Activated T-helper 2 cell treated with anti-CD3 and anti-CD28 coated beads, Interferon-gamma antibody, Interleukin-2, Interleukin-4, amounts not matched to agents 10 μg/mL and 5 μg/mL and 100 μg/mL, durations not matched to agents 14 hours and 24 hours and 36 hours (primary cell): ENCODE results near the gene UBE2R2. TPM values are rescaled to one million over a fixed set of nuclear protein-coding genes. Genes with fewer than 3 reads are reported as not detected.

Experiments
- DNase-seq: peaks from one replicate; pipeline ENCODE4 v3.0.0; 2021; ENCODE audit warnings: low spot score
- H3K27ac Mint-ChIP-seq: one replicate; pipeline ENCODE4 v1.8.0; 2021; ENCODE audit warnings: mixed read lengths
- H3K27me3 Mint-ChIP-seq: one replicate; pipeline ENCODE4 v1.8.0; 2021; ENCODE audit warnings: low read depth, mixed read lengths
- H3K36me3 Mint-ChIP-seq: one replicate; pipeline ENCODE4 v1.8.0; 2021; ENCODE audit warnings: low read depth, mixed read lengths
- H3K4me1 Mint-ChIP-seq: one replicate; pipeline ENCODE4 v1.8.0; 2021; ENCODE audit warnings: low read depth, mixed read lengths
- H3K4me3 Mint-ChIP-seq: one replicate; pipeline ENCODE4 v1.8.0; 2021; ENCODE audit warnings: low read depth, mild to moderate bottlenecking, moderate library complexity, mixed read lengths
- H3K9me3 Mint-ChIP-seq: one replicate; pipeline ENCODE4 v1.8.0; 2021; ENCODE audit warnings: mixed read lengths
- intact Hi-C: fragments of 100-400 bp; cut with micrococcal nuclease; formaldehyde crosslinking; loops from one replicate; pipeline ENCODE4 v1.15.1; 2023
- total RNA-seq: library from RNA; stranded (reverse); gene quantifications from 2 replicates; pipeline ENCODE4 v1.2.3, GENCODE V29; 2022

The UBE2R2 gene
- total RNA-seq, 1 donor from 2014 or later = 44.1 TPM

GRCh38 chr9:33884856-33885701 is 68.1 kb downstream of the UBE2R2 start:
- no peaks in the 10 kb centered on the region for H3K9me3 Mint-ChIP-seq
- H3K27ac Mint-ChIP-seq = peak overlapping the region; percentile 33
- intact Hi-C loops = no loop called here
- no peak for DNase-seq
- peaks cover 24% of the 10 kb centered on the region for H3K4me1 Mint-ChIP-seq
- H3K36me3 Mint-ChIP-seq = peaks cover 12% of the 10 kb centered on the region
- H3K4me3 Mint-ChIP-seq = no peak overlapping the region
- H3K27me3 Mint-ChIP-seq = no peaks in the 10 kb centered on the region

- no peak for DNase-seq
- intact Hi-C loops = no loop called here
- H3K9me3 Mint-ChIP-seq = no peaks in the 10 kb centered on the region
- H3K27me3 Mint-ChIP-seq = no peaks in the 10 kb centered on the region
- peaks cover 16% of the 10 kb centered on the region for H3K36me3 Mint-ChIP-seq
- H3K4me3 Mint-ChIP-seq = no peak overlapping the region
- H3K4me1 Mint-ChIP-seq = peaks cover 17% of the 10 kb centered on the region
- H3K27ac Mint-ChIP-seq = no peak overlapping the region
Measured at GRCh38 chr9:33885948-33886347, 69.0 kb downstream of the UBE2R2 start.

- H3K4me3 Mint-ChIP-seq = no peak overlapping the region
- H3K4me1 Mint-ChIP-seq = peaks cover 7% of the 10 kb centered on the region
- H3K27me3 Mint-ChIP-seq = no peaks in the 10 kb centered on the region
- intact Hi-C loops = no loop called here
- no peak for DNase-seq
- H3K9me3 Mint-ChIP-seq = no peaks in the 10 kb centered on the region
- no peak overlapping the region for H3K27ac Mint-ChIP-seq
- H3K36me3 Mint-ChIP-seq = peaks cover 28% of the 10 kb centered on the region
Measured at GRCh38 chr9:33893861-33894260, 76.9 kb downstream of the UBE2R2 start.

DNA sequence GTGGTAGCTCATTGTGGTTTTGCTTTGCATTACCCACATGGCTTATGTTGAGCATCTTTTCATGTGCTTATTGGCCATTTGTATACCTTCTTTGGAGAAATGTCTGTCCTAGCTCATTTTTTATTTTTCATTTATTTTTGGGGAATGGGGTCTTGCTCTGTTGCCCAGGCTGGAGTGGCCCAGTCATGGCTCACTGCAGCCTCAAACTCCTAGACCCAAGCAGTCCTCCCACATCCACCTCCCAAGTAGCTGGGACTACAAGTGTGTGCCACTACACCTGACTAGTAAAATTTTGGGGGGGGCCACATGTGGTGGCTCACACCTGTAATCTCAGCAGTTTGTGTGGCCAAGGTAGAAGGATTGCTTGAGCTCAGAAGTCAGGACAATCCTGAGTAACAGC is 77.4 kb downstream of the UBE2R2 start:
- Mint-ChIP-seq H3K4me3 (no peak overlapping the region), H3K9me3 (no peaks in the 10 kb centered on the region), H3K27ac (no peak overlapping the region), H3K4me1 (peaks cover 7% of the 10 kb centered on the region), H3K36me3 (peaks cover 27% of the 10 kb centered on the region), H3K27me3 (no peaks in the 10 kb centered on the region)
- no peak for DNase-seq
- intact Hi-C loops = no loop called here

- H3K27ac Mint-ChIP-seq = no peak overlapping the region
- H3K4me1 Mint-ChIP-seq = peaks cover 8% of the 10 kb centered on the region
- no peak for DNase-seq
- H3K36me3 Mint-ChIP-seq = peaks cover 48% of the 10 kb centered on the region
- intact Hi-C loops = loop anchor here (5.0 kb wide), 1 partner anchor 91 kb away; no protein-coding TSS in a partner anchor
- H3K9me3 Mint-ChIP-seq = no peaks in the 10 kb centered on the region
- no peak overlapping the region for H3K4me3 Mint-ChIP-seq
- H3K27me3 Mint-ChIP-seq = no peaks in the 10 kb centered on the region
Measured at GRCh38 chr9:33903157-33903780, 86.3 kb downstream of the UBE2R2 start.

DNA sequence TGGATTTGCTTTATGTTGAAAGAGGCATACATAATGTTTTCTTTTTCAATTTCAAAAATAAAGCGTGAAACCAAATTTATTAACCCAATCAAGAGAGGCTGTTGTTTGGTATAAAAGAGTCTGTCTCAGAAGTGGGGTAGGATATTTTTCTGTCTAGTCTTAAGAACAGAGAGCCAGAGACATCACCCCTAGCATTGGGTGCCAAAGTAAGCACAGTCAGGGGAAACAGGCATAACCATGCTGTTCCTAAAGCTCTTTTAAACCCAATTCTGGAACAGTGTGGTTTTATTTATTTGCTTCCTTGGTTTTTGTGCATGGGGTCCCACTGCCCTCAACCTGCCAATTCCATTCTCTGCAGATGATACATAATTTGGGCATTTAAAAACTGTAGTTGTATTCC is 88.2 kb downstream of the UBE2R2 start:
- no peaks in the 10 kb centered on the region for H3K9me3 Mint-ChIP-seq
- H3K36me3 Mint-ChIP-seq = peaks cover 44% of the 10 kb centered on the region
- no peak for DNase-seq
- intact Hi-C loops = no loop called here
- H3K4me1 Mint-ChIP-seq = peaks cover 8% of the 10 kb centered on the region
- no peaks in the 10 kb centered on the region for H3K27me3 Mint-ChIP-seq
- H3K27ac Mint-ChIP-seq = no peak overlapping the region
- H3K4me3 Mint-ChIP-seq = no peak overlapping the region

DNA sequence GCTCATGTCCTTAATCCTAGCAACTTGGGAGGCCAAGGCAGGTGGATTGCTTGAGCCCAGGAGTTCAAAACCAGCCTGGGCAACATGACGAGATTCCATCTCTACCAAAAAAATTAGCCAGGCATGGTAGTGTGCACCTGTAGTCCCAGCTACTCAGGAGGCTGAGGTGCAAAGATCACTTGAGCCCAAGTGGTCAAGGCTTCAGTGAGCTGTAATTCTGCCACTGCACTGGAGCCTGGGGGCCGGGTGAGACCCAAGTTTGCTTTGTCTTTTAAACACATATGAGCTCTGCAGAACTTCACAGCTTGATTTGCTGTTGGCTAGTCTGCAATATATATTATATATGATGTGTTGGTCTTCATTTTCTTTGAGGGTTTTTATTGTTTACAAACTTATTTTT is 89.8 kb downstream of the UBE2R2 start:
- no peak for DNase-seq
- H3K4me3 Mint-ChIP-seq = no peak overlapping the region
- H3K27me3 Mint-ChIP-seq = no peaks in the 10 kb centered on the region
- H3K27ac Mint-ChIP-seq = no peak overlapping the region
- H3K4me1 Mint-ChIP-seq = peaks cover 8% of the 10 kb centered on the region
- intact Hi-C loops = no loop called here
- no peaks in the 10 kb centered on the region for H3K9me3 Mint-ChIP-seq
- H3K36me3 Mint-ChIP-seq = peaks cover 38% of the 10 kb centered on the region

DNA sequence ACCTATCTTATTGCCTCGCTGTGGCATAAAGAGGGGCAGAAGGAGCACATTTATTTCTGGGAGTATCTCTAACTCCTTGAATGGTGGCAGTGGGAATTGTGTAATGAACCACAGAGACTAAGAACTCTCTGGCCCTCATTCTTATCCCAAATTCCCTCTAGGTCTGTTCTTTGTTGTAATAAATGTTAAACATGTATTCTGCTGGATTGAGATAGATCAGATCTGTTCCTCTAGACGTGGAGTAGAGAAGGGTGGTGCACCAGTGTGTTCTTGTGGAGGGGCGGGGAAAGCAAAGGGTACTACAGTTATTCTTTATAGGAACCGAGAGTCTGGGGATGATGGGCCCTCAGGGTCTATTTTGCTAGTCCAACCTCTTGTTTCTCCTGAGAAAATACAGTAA is 90.4 kb downstream of the UBE2R2 start:
- Mint-ChIP-seq H3K27ac (no peak overlapping the region), H3K9me3 (no peaks in the 10 kb centered on the region), H3K4me3 (no peak overlapping the region), H3K27me3 (no peaks in the 10 kb centered on the region), H3K4me1 (peaks cover 8% of the 10 kb centered on the region), H3K36me3 (peaks cover 37% of the 10 kb centered on the region)
- no peak for DNase-seq
- intact Hi-C loops = no loop called here

DNA sequence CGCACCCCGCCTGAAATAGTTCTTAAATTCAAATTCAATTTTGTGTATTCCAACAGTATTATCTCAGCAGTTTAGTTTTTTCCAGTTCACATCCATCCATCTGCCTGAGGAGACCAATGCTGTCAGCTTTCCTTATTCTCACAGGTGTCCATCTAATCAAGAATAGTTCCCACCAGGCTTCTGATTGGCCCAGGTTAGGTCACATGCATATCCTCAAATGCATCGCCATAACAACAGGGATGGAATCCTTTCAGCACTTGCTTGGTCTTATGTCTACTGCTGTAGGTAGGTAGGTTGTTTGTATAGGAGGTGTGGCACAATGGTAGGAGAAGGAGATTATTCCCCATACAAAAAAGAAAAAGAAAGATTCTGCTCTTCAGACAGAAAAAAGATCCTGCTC is 91.2 kb downstream of the UBE2R2 start:
- no peaks in the 10 kb centered on the region for H3K27me3 Mint-ChIP-seq
- intact Hi-C loops = no loop called here
- H3K36me3 Mint-ChIP-seq = peaks cover 35% of the 10 kb centered on the region
- H3K4me1 Mint-ChIP-seq = peaks cover 8% of the 10 kb centered on the region
- H3K27ac Mint-ChIP-seq = no peak overlapping the region
- no peaks in the 10 kb centered on the region for H3K9me3 Mint-ChIP-seq
- H3K4me3 Mint-ChIP-seq = no peak overlapping the region
- DNase-seq = no peak

- no peak for DNase-seq
- Mint-ChIP-seq H3K36me3 (peaks cover 30% of the 10 kb centered on the region), H3K4me1 (peaks cover 2% of the 10 kb centered on the region), H3K9me3 (no peaks in the 10 kb centered on the region), H3K27me3 (no peaks in the 10 kb centered on the region), H3K4me3 (no peak overlapping the region), H3K27ac (no peak overlapping the region)
- intact Hi-C loops = no loop called here
Measured at GRCh38 chr9:33908749-33909148, 91.8 kb downstream of the UBE2R2 start.

GRCh38 chr9:33913541-33913940 is 96.6 kb downstream of the UBE2R2 start:
- Mint-ChIP-seq H3K9me3 (no peaks in the 10 kb centered on the region), H3K4me1 (peaks cover 2% of the 10 kb centered on the region), H3K27ac (no peak overlapping the region), H3K27me3 (no peaks in the 10 kb centered on the region), H3K4me3 (no peak overlapping the region), H3K36me3 (peaks cover 46% of the 10 kb centered on the region)
- intact Hi-C loops = no loop called here
- DNase-seq = no peak

DNA sequence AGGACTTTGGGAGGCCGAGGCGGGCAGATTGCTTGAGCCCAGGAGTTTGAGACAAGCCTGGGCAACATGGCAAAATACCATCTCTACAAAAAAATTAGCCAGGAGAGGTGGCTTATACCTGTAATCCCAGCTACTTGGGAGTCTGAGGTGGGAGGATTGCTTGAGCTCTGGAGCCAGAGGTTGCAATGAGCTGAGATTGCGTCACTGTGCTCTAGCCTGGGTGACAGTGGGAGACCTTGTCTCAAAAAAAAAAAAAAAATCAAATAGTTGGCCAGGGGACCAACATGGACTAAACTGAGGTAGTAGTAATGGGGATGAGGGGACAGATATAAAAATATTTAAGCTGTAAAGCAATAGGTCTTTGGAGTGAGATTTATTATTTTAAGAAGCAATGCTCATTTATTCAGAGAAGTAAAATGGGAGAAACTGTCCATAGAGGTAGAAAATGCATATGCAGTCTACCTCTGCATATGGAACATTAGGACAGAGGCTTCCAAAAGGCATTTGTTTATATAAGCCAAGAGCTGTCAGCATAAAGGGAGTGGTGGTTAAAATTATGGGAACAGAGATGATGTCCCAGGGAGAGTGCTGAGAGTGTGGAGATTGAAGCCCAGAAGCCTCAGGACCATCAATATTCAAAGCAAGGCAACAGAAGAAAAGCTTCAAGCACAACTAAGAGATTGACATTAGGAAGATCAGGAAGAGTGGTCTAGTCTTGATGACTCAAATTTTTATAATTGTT is 98.1 kb downstream of the UBE2R2 start:
- intact Hi-C loops = no loop called here
- no peak for DNase-seq
- no peaks in the 10 kb centered on the region for H3K9me3 Mint-ChIP-seq
- peak overlapping the region; percentile 50 for H3K27ac Mint-ChIP-seq
- peaks cover 4% of the 10 kb centered on the region for H3K4me1 Mint-ChIP-seq
- H3K27me3 Mint-ChIP-seq = no peaks in the 10 kb centered on the region
- peaks cover 61% of the 10 kb centered on the region for H3K36me3 Mint-ChIP-seq
- no peak overlapping the region for H3K4me3 Mint-ChIP-seq

DNA sequence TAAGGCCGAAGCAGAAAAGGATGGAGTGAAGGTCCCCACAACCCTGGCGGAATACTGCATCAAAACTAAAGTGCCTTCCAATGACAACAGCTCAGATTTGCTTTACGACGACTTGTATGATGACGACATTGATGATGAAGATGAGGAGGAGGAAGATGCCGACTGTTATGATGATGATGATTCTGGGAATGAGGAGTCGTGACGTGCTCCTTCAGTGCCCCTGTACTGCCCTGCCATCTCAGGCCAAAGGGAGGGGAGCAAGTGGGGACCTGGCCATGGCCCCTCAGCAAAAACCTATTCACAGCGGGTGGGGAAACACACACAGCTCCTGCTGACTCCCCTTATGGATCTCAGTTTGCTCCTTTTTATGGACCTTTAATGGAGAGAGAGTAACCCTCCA is 100.1 kb downstream of the UBE2R2 start:
- Mint-ChIP-seq H3K9me3 (no peaks in the 10 kb centered on the region), H3K27ac (no peak overlapping the region), H3K4me1 (peaks cover 4% of the 10 kb centered on the region), H3K36me3 (peaks cover 76% of the 10 kb centered on the region), H3K4me3 (no peak overlapping the region), H3K27me3 (no peaks in the 10 kb centered on the region)
- intact Hi-C loops = no loop called here
- no peak for DNase-seq
